C4-2B (cell line): ENCODE results near the gene OR7C1.

Experiments
- ZFX ChIP-seq: fragments of 450-650 bp; IDR thresholded peaks from 2 replicates; pipeline ENCODE4 v1.6.1; 2017
- TF ChIP-seq, protein P1 (sequence below): fragments of 450-650 bp; conservative IDR thresholded peaks from 2 replicates; pipeline ENCODE4 v1.5.1; 2017; ENCODE audit warnings: mild to moderate bottlenecking

DNA sequence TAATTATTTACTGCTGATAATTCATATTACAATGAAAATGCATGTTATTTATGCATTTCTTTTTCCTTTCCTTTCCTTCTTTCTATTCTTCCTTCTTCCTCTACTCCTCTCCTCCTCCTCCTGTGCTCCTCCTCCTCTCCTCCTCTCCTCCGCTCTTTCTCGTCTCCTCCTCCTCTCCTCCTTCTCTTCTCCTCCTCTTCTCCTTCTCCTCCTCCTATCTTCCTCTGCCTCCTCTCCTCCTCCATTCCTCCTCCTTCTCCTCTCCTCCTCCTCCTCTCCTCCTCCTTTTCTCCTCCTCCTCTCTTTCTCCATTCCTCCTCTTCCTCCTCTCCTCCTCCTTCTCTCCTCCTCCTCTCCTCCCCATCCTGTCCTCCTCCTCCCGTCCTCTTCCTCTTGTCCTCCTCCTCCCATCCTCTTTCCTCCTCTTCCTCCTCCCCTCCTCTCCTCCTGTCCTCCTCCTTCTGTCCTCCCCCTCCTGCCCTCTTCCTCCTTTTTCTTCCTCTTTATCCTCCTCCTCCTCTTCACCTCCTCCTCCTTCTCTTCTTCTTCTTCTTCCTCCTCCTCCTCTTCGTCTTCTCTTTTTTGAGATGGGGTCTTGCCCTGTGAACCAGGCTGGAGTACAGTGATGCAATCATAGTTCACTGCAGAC, 71.4 kb downstream of the OR7C1 start:
- TF ChIP-seq, protein P1, sequence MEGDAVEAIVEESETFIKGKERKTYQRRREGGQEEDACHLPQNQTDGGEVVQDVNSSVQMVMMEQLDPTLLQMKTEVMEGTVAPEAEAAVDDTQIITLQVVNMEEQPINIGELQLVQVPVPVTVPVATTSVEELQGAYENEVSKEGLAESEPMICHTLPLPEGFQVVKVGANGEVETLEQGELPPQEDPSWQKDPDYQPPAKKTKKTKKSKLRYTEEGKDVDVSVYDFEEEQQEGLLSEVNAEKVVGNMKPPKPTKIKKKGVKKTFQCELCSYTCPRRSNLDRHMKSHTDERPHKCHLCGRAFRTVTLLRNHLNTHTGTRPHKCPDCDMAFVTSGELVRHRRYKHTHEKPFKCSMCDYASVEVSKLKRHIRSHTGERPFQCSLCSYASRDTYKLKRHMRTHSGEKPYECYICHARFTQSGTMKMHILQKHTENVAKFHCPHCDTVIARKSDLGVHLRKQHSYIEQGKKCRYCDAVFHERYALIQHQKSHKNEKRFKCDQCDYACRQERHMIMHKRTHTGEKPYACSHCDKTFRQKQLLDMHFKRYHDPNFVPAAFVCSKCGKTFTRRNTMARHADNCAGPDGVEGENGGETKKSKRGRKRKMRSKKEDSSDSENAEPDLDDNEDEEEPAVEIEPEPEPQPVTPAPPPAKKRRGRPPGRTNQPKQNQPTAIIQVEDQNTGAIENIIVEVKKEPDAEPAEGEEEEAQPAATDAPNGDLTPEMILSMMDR = no peak
- no peak for TF ChIP-seq ZFX
